ENCODE measurements around the gene RETREG3.

DNA sequence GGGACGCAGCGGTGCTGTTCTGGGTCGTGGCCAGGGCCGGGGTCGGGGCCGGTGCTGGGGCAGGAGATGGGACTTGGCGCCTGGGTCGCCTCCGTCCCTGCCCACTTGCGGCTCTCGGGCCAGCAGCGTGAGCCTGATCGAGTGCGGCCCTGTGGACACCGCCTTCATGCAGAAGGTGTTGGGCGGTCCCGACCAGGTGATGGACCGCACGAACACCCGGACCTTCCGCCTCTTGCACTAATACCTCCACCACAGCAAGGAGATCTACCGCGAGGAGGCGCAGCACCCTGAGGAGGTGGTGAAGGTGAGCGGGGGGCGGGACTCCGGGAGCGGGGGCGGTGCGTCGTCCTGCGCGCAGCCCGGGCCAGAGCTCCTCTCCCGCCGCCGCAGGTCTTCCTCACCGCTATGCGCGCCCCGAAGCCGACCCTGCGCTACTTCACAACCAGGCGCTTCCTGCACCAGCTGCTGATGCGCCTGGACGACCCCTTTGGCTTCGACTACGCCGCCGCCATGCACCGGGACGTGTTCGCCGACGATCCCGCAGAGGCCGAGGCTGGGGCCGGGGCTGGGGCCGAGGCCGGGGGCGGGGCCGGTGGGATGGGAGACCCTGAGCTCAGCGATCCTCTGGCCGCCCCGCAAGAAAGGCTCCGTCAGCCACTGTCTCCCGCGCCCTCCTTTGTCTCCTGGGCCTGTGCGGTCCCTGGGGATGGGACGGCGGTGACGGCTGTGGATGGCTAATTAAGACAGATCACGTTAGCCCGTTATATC lies 60.9 kb downstream of the RETREG3 start:
- TF ChIP-seq, protein P1, sequence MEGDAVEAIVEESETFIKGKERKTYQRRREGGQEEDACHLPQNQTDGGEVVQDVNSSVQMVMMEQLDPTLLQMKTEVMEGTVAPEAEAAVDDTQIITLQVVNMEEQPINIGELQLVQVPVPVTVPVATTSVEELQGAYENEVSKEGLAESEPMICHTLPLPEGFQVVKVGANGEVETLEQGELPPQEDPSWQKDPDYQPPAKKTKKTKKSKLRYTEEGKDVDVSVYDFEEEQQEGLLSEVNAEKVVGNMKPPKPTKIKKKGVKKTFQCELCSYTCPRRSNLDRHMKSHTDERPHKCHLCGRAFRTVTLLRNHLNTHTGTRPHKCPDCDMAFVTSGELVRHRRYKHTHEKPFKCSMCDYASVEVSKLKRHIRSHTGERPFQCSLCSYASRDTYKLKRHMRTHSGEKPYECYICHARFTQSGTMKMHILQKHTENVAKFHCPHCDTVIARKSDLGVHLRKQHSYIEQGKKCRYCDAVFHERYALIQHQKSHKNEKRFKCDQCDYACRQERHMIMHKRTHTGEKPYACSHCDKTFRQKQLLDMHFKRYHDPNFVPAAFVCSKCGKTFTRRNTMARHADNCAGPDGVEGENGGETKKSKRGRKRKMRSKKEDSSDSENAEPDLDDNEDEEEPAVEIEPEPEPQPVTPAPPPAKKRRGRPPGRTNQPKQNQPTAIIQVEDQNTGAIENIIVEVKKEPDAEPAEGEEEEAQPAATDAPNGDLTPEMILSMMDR (IDR thresholded peaks at IDR 0.05 in 8 of 11, conservative IDR thresholded peaks at IDR 0.05 in 3 of 11): peak in 9 of 11 experiments; percentile 20 to 66 (median 53)
- TF ChIP-seq POLR2A (IDR thresholded peaks at IDR 0.05) (no peak), POLR2AphosphoS5 (IDR thresholded peaks at IDR 0.05) (peak; percentile 70 to 84 (median 75))
